Lower leg skin (tissue), 3 donors: ENCODE data around the gene ZMYND8.

Experiments used
- CTCF ChIP-seq, 3 donors: fragments of 450-650 bp; IDR thresholded peaks; one replicate each; pipeline ENCODE4 v1.5.1; 2016; ENCODE audit warnings: antibody characterized with exemption in 3 of 3, mild to moderate bottlenecking in 3 of 3, moderate library complexity in 2 of 3
- POLR2A ChIP-seq, 2 donors: fragments of 450-650 bp; IDR thresholded peaks; one replicate each; pipeline ENCODE4 v1.6.1; 2016 to 2017; ENCODE audit warnings: antibody characterized with exemption in 2 of 2, mild to moderate bottlenecking in 1 of 2, moderate library complexity in 1 of 2

- TF ChIP-seq POLR2A (IDR thresholded peaks at IDR 0.05), result no peak
- TF ChIP-seq CTCF (IDR thresholded peaks at IDR 0.05), result no peak
Measured at GRCh38 chr20:47397652-47398301, 41.3 kb upstream of the ZMYND8 start.
